GM20431 (cell line): ENCODE results near the gene ADAR.

Experiments used
- in situ Hi-C: fragments of 300-500 bp; cut with MseI, MboI; formaldehyde crosslinking; loops from one replicate; pipeline ENCODE4 v1.15.0; 2020; ENCODE audit warnings: low sequenced_read_pairs; ENCODE audit not compliant: unreplicated experiment

Gene ADAR

GRCh38 chr1:154539486-154540483 lies 68.2 kb downstream of the ADAR start:
- in situ Hi-C loops: loop anchor here (10.0 kb wide), 1 partner anchor 55 kb away; no protein-coding TSS in a partner anchor

GRCh38 chr1:154536570-154536969 lies 71.4 kb downstream of the ADAR start:
- in situ Hi-C loops: no loop called here

- in situ Hi-C loops: no loop called here
Measured at GRCh38 chr1:154533952-154534844, 73.8 kb downstream of the ADAR start.
